Endothelial cell of umbilical vein (primary cell): ENCODE results near the gene PTPRT. TPM values are rescaled to one million over a fixed set of nuclear protein-coding genes. Genes with fewer than 3 reads are reported as not detected.

Experiments
- BruUV-seq: library from RNA; stranded (reverse); fragments of 400-500 nt; replicated peaks from 2 replicates; lab custom pipeline; 2021; lab: Mats Ljungman, UMichigan
- CTCF ChIA-PET: fragments of 300-600, 350-600 bp; sonication (Branson Sonifier 250); formaldehyde crosslinking; loops from one replicate; lab custom pipeline; 2021; ENCODE audit warnings: antibody characterized with exemption, inconsistent platforms; lab: Charles Lee
- POLR2A ChIA-PET: fragments of 300-600, 350-600 bp; sonication (Branson Sonifier 250); formaldehyde crosslinking; loops from one replicate; lab custom pipeline; 2021; ENCODE audit warnings: antibody characterized with exemption, inconsistent platforms; lab: Charles Lee
- DNase-seq: peaks from one replicate; pipeline ENCODE4 v3.0.0-alpha.2; 2011; ENCODE audit warnings: low read depth, low spot score
- FAIRE-seq: peaks from 2 replicates; lab custom pipeline; 2011; peaks lifted over from hg19 to GRCh38; lab: Jason Lieb, UNC
- H2AFZ ChIP-seq: 2 replicates; pipeline ENCODE4 v1.6.0; 2012; ENCODE audit warnings: low read depth, low read length, control low read depth, inconsistent platforms
- H3K27ac ChIP-seq: 2 replicates; pipeline ENCODE4 v1.5.1; 2011; ENCODE audit warnings: low read depth, mild to moderate bottlenecking, control low read depth, low read length, moderate library complexity; ENCODE audit not compliant: insufficient read depth
- H3K27me3 ChIP-seq, 2 experiments: 2 replicates each; pipeline versions ENCODE4 v1.6.0 to v1.6.1; 2011; ENCODE audit warnings: low read length in 2 of 2, mixed read lengths in 1 of 2; ENCODE audit not compliant: control insufficient read depth in 2 of 2, insufficient read depth in 2 of 2
- H3K36me3 ChIP-seq, 2 experiments: 2 replicates in 1 of 2; 3 replicates in 1 of 2; pipeline ENCODE4 v1.5.1; 2011; ENCODE audit warnings: low read length in 2 of 2, mild to moderate bottlenecking in 1 of 2, moderate library complexity in 1 of 2; ENCODE audit not compliant: control insufficient read depth in 2 of 2, insufficient read depth in 2 of 2; ENCODE audit errors: extremely low read depth in 1 of 2
- H3K4me1 ChIP-seq: 3 replicates; pipeline ENCODE4 v1.5.1; 2011; ENCODE audit warnings: mild to moderate bottlenecking, low read length; ENCODE audit not compliant: control insufficient read depth, insufficient read depth; ENCODE audit errors: extremely low read depth
- H3K4me2 ChIP-seq: 2 replicates; pipeline ENCODE4 v1.6.1; 2011; ENCODE audit warnings: low read length, control low read depth, mixed read lengths; ENCODE audit not compliant: insufficient read depth
- H3K4me3 ChIP-seq, 3 experiments: fragments of 200-600 bp in 1 of 3; sonication (generic), shearing (Covaris generic) in 1 of 3; replicated peaks in 1 of 3; 2 replicates each; pipeline ENCODE4 v1.5.1; 2011 to 2016; ENCODE audit warnings: control low read depth in 3 of 3, low read length in 3 of 3, mild to moderate bottlenecking in 2 of 3, inconsistent platforms in 1 of 3, low read depth in 1 of 3, moderate library complexity in 1 of 3; ENCODE audit not compliant: insufficient read depth in 1 of 3
- H3K79me2 ChIP-seq: 2 replicates; pipeline ENCODE4 v1.6.0; 2012; ENCODE audit warnings: low read length, inconsistent platforms; ENCODE audit not compliant: control insufficient read depth, insufficient read depth
- H3K9ac ChIP-seq: replicated peaks from 2 replicates; pipeline ENCODE3; 2011; ENCODE audit warnings: low read length, control low read depth; ENCODE audit not compliant: insufficient read depth; ENCODE audit errors: extremely low read depth
- H3K9me1 ChIP-seq: replicated peaks from 3 replicates; pipeline ENCODE4 v1.6.0; 2011; ENCODE audit warnings: mild to moderate bottlenecking, low read length; ENCODE audit not compliant: control insufficient read depth, insufficient read depth; ENCODE audit errors: extremely low read depth
- H3K9me3 ChIP-seq: replicated peaks from 2 replicates; pipeline ENCODE4 v1.5.1; 2012; ENCODE audit warnings: low read length, inconsistent platforms; ENCODE audit not compliant: control insufficient read depth, insufficient read depth
- H4K20me1 ChIP-seq: replicated peaks from 2 replicates; pipeline ENCODE3; 2011; ENCODE audit warnings: mild to moderate bottlenecking, low read length; ENCODE audit not compliant: control insufficient read depth, insufficient read depth; ENCODE audit errors: extremely low read depth
- CTCF ChIP-seq, 2 donors: IDR thresholded peaks; 1 replicate in 1 of 2; 2 replicates in 1 of 2; pipeline ENCODE4 v1.5.1; 2011; ENCODE audit warnings: low read length in 2 of 2, mild to moderate bottlenecking in 2 of 2, moderate library complexity in 2 of 2, control low read depth in 1 of 2, inconsistent platforms in 1 of 2, low read depth in 1 of 2; ENCODE audit not compliant: insufficient read depth in 1 of 2; ENCODE audit errors: extremely low read depth in 1 of 2
- EZH2 ChIP-seq: IDR thresholded peaks from 2 replicates; pipeline ENCODE4 v1.6.1; 2012; ENCODE audit warnings: borderline replicate concordance, low read depth, mild to moderate bottlenecking, moderate library complexity, low read length, inconsistent platforms; ENCODE audit not compliant: severe bottlenecking
- FOS ChIP-seq: IDR thresholded peaks from 2 replicates; pipeline ENCODE4 v1.6.1; 2011; ENCODE audit warnings: mild to moderate bottlenecking, low read length, moderate library complexity, borderline replicate concordance; ENCODE audit not compliant: insufficient read depth
- GATA2 ChIP-seq: IDR thresholded peaks from 2 replicates; pipeline ENCODE4 v1.7.0; 2011; ENCODE audit warnings: low read depth, mild to moderate bottlenecking, moderate library complexity, mixed read lengths, low read length; ENCODE audit not compliant: insufficient read length, insufficient read depth
- JUN ChIP-seq: IDR thresholded peaks from 2 replicates; pipeline ENCODE4 v1.6.1; 2011; ENCODE audit warnings: borderline replicate concordance, low read depth; ENCODE audit not compliant: insufficient read length, insufficient read depth
- MAX ChIP-seq: IDR thresholded peaks from 2 replicates; pipeline ENCODE4 v1.6.1; 2011; ENCODE audit not compliant: insufficient read depth, insufficient read length
- MYC ChIP-seq: IDR thresholded peaks from one replicate; pipeline ENCODE4 v1.6.1; 2011; ENCODE audit warnings: mild to moderate bottlenecking, low read depth, low read length
- POLR2A ChIP-seq: IDR thresholded peaks from 2 replicates; pipeline ENCODE4 v1.6.1; 2012; ENCODE audit warnings: low read depth, mild to moderate bottlenecking, control low read depth, low read length
- POLR2AphosphoS5 ChIP-seq: IDR thresholded peaks from 2 replicates; pipeline ENCODE4 v1.6.1; 2012; ENCODE audit warnings: low read depth, mild to moderate bottlenecking, control low read depth, low read length, moderate library complexity; ENCODE audit not compliant: insufficient read depth
- dilution Hi-C: fragments of 300-500 bp; cut with MboI; formaldehyde crosslinking; loops from one replicate; pipeline ENCODE4 v1.15.0; 2019; ENCODE audit warnings: low sequenced_read_pairs; ENCODE audit not compliant: extremely low pct_ligation_motif_present
- intact Hi-C: fragments of 100-400 bp; cut with micrococcal nuclease; formaldehyde crosslinking; loops from one replicate; pipeline ENCODE4 v1.10.0; 2022
- polyA plus RNA-seq, 4 experiments: library from polyadenylated mRNA; depleted of rRNA in 3 of 4; stranded (reverse) in 3 of 4; unstranded in 1 of 4; fragments of >200 nt; gene quantifications; 2 replicates each; pipeline versions ENCODE4 v1.2.1 to v1.2.3, GENCODE V29; 2011 to 2012; ENCODE audit warnings: missing spikeins in 1 of 4
- total RNA-seq: library from RNA; stranded (reverse); gene quantifications from 2 replicates; pipeline ENCODE4 v1.2.3, GENCODE V29; 2021

The PTPRT gene
- total and polyA plus RNA-seq, 2 donors (not counting 3 experiments of a cell fraction or from before 2014, with no cell fraction given), result not detected

- ChIA-PET POLR2A (no interaction called here), CTCF (no interaction called here)
- Histone ChIP-seq H3K9me3 (peaks cover 8% of the 10 kb centered on the region), H3K79me2 (no peaks in the 10 kb centered on the region), H3K36me3 (no peaks in the 10 kb centered on the region), H2AFZ (no peak overlapping the region), H3K27ac (no peak overlapping the region), H3K4me2 (no peak overlapping the region), H3K9me1 (no peaks in the 10 kb centered on the region), H3K4me1 (no peaks in the 10 kb centered on the region), H3K9ac (no peak overlapping the region), H3K27me3 (no peaks in the 10 kb centered on the region), H3K4me3 (no peak overlapping the region), H4K20me1 (no peaks in the 10 kb centered on the region)
- FAIRE-seq (no peak), DNase-seq (no peak)
- BruUV-seq, result no TSS peak
- TF ChIP-seq MYC (no peak), MAX (no peak), GATA2 (no peak), JUN (no peak), CTCF (IDR thresholded peaks at IDR 0.05; ENCODE audit: extremely low read depth in 1 of 2, insufficient read depth in 1 of 2, low read depth in 1 of 2, low read length in 2 of 2) (no peak), POLR2A (no peak), POLR2AphosphoS5 (no peak), FOS (no peak), EZH2 (no peak)
- intact Hi-C loops (no loop called here), dilution Hi-C loops (no loop called here)
Observed at GRCh38 chr20:42938441-42939205, 251.1 kb downstream of the PTPRT start.
